GM18907 (cell line): ENCODE data around the gene TOP3A.
"Not testable (repeated sequence)": the region's sequence is repeated elsewhere in the genome, so short reads cannot be mapped to it uniquely, and the experiment has no call there.

Experiments used
- ATAC-seq: cut with Tn5 transposase; IDR thresholded peaks from one replicate; pipeline ENCODE4 v1.9.1; 2021; ENCODE audit warnings: mild to moderate bottlenecking, moderate library complexity; ENCODE audit not compliant: unreplicated experiment

The TOP3A gene

DNA sequence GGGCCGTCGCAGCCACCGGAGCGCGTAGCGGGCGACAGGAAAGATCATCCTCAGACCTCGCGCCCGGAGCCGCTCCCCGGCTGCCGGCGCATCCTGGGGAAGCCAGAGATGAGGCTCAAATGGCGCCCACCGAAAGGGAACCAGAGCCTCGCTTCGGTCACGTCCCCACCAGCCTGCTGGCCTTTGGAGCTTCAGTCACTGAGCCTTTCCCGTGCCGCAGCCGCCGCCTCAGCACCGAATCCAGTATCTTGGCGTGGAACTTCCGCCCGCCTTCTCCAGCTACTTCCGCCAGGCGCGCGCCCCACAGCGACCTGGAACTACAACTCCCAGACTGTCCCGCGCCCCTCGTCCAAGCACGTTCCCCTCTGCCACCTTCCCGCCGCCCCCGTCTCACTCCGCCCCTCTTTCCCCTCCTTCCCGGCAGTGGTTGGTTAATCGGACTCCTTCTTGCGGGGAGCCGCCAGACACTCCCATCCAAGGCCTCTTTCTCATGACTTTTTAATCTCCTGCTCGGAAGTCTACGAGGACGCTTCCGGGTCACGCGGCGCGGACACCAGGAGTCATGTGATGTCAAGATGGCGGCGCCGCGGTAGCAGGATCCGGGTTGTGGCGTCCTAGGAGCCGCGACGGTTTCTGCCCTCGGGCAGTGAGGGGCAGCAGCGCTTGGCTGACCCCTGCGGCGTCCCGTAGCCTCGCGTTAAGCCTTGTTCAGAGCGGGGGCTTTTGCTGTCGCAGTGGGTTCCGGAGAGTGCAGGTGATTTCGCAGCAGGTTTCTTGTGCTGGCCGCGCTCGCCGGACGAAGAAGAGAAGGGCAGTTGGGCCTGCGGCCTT lies at the start of gene TOP3A, which contains the start of gene SMCR8:
Gene TOP3A, minus strand, starts transcription at position 264 of the 831 bp plus-strand sequence. Its CDS starts 216 bp downstream, at position 48.
Gene SMCR8, plus strand, starts transcription at position 563 of the 831 bp plus-strand sequence. CDS start 497 bp downstream, outside the sequence.
- ATAC-seq, result peak; percentile 84

DNA sequence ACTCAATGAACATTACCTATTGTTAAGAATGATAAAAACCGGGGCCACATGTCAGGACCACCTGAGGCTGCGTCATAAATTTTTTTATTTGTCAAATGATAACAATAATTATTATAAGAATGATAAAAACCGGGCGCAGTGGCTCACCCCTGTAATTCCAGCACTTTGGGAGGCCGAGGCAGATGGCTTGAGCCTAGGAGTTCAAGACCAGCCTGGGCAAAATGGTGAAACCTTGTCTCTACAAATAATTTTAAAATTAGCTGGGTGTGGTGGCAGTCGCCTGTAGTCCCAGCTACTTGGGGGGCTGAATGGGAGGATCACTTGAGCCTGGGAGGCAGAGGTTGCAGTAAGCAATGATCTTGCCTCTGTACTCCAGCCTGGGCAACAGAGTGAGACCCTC lies 49.4 kb upstream of the TOP3A start:
- ATAC-seq, result no peak

- ATAC-seq, result peak; percentile 95
Observed at GRCh38 chr17:18363101-18364049, 48.6 kb upstream of the TOP3A start, which contains the start of gene SHMT1. Gene SHMT1 (minus strand): TSS chr17:18363550. CDS start chr17:18355981, 7,569 bp downstream.

DNA sequence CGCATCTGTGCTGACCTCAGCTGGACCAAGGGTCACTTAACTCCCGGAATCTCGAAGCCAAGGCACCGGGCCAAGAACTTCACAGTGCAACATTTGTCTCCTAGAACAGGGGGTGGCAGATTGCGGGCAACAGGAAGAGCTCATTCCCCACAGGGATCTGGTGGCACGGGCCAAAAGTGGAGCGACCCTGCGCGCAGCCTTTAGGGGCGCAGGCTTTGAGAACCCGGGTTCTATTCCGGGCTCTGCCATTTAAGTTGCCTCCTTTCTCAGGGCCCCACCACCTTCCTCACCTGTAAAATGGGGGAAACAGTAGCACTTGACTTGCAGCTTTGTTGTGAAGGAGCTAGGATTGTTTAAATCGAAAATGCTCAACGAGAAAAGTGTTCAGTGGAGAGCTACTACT lies 47.9 kb upstream of the TOP3A start:
- ATAC-seq, result peak; percentile 9

DNA sequence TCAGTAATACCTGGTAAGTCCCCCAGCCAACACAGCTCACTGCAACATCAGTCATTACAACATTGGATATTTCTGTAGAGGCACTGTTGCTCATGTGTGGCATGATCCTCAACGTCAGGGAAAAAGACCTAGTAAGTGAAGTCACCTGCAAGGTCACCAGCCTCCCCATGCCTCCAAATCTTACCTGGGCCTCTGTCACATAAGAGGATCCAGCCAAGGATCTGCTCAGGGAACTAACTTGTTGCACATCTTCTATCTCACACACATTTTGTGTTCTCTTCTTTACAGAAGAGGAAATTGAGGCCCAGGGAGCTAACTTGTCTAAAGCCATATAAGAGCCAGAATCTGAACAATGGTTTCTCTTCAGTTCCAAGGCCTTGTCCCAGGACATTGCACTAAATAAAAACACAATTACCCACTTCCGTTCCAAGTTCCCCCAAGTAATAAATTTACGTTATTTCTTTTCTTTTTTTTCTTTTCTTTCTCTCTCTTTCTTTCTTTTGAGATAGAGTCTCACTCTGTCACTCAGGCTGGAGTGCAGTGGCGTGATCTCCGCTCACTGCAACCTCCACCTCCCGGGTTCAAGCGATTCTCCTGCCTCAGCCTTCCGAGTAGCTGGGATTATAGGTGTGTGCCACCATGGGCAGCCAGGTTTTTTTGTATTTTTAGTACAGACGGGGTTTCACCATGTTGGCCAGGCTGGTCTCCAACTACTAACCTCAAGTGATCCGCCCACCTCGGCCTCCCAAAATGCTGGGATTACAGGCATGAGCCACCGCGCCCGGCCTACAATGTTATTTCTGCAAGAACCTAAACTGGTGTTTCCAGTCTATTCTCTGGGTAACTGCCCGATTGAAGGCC lies 47.3 kb upstream of the TOP3A start:
- no peak for ATAC-seq

GRCh38 chr17:18360518-18360917 lies 45.7 kb upstream of the TOP3A start:
- no peak for ATAC-seq

DNA sequence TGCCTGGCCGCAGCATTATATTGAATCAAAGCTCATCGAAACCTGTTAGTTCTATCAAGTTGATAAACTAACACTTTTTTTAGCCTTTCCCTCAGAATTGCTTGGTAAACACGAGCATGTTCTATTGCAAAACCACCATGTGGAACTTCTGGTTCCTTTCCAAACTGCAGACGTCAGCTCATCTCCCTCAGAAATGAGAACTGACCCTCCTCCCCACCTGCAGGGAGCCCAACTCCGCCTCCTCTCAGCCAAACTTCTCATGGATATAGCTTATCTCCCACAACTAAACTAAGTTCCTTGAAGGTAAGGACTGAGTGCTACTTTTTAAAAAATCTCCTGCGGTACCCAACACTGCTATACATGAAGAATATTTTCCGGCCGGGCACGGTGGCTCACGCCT lies 41.8 kb upstream of the TOP3A start:
- no peak for ATAC-seq

DNA sequence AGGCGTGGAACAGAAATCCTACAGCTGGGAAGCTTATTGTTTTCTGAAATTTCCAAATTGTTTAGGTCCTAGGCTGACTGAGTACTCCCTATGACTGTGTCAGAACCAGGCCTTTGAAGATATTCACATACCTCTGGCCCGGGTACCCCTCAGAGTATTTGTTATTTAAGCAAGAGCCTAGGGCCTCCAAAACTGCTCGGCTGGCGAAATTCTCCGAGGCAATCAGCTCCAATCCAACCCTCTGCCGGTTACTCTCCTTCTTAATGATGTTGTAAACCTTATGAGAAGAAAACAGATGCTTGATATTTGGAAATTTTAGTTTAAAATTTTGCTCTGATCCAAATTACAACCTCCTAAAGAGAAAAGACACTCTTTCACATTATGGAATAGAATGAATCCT lies 38.7 kb upstream of the TOP3A start:
- no peak for ATAC-seq

GRCh38 chr17:18344021-18344420 lies 29.2 kb upstream of the TOP3A start:
- ATAC-seq, result no peak

GRCh38 chr17:18339933-18340332 lies 25.1 kb upstream of the TOP3A start:
- ATAC-seq, result no peak

DNA sequence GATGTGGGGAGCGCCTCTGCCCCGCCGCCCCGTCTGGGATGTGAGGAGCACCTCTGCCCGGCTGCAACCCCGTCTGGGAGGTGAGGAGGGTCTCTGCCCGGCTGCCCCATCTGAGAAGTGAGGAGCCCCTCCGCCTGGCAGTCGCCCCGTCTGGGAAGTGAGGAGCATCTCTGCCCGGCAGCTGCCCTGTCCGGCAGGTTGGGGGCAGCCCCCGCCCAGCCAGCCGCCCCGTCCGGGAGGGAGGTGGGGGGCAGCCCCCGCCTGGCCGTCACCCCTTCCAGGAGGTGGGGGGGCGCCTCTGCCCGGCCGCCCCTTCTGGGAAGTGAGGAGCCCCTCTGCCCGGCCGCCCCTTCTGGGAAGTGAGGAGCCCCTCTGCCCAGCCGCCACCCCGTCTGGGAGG lies 23.4 kb upstream of the TOP3A start:
- not testable (repeated sequence) for ATAC-seq

DNA sequence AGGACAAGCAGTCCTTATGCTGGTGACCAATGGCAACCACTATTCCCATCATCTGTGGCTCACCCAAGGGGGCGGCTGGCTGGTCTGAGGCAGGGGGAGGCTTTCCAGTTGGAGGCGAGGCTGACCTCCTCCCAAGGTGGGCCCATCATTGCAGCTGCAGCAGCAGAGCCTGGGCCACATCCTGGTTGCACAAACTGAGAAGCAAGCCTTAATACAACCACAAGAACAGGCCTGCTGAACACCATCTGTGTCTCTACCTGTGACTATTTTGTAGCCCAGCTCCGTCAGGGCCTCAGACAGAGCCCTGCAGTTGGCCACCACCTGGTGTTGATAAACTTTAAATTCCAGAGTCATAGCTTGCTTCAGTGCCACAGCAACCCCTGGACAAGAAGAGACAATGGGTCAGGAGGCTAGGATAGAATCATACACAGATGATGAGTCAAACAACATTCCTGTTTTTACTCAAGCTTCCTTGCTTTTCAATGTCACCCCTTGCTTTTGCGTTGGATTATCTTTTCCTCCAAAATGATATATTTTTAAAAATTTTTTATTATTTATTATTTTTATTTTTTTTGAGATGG lies 18.2 kb upstream of the TOP3A start:
- no peak for ATAC-seq

GRCh38 chr17:18331879-18332278 lies 17.1 kb upstream of the TOP3A start:
- ATAC-seq, result no peak

- ATAC-seq, result no peak
Observed at GRCh38 chr17:18328643-18329204, 13.9 kb upstream of the TOP3A start.

DNA sequence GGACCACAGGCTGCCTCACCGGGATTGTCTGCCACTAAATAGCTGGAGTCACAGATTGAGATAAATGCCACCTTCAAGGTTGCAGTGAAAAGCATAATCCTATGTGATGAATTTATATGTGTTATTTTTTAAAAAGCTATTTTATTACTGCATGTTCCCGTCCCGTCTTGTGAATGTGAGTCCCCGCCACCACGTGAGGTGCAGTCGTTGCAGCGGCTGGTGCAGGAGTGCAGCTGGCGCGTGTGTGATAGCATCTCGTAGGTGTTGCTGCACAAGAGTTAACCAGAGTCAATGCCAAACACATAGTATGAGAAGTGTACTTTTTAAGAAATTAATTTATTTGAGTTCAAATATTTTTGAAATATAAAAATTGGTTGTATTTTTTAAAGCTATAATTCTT lies 12.8 kb upstream of the TOP3A start:
- ATAC-seq, result no peak

GRCh38 chr17:18327093-18327492 lies 12.3 kb upstream of the TOP3A start:
- ATAC-seq, result no peak

DNA sequence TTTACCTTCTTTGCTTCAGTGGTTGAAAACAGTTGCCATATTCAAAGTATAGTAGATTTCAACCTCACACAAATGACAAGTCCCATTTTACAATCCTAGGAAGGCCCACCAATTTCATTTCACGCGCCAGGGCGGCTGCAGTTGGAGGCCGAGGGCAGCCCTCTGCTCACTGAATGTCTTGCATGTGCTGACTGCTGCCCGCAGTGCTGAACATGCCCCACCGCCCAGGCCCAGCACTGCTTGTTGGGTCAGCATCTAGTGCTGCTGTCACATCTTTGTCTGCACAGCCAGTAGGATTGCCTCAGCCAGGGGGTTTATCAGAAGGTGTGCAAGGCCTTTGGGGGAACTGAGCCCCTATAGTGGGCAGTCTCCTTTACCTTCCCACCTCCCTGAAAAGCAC lies 11.8 kb upstream of the TOP3A start:
- no peak for ATAC-seq

DNA sequence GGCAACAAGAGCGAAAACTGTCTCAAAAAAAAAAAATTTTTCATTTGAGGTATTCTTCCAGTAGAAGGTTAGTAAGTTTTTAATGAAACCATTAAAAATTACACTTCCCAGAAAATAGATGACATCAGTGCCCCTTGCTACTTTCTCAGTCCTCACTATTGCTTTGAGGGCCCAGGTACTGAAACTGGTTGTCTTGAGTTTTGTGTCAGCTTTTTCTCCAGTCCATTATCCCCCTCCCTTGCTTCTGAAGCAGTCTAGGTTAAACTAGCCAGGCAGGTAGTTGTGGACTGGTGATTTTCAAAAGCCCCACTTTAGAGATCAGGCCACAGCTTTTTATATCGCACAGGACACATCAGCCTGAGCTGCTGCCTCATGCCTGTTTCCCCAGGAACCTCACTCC lies 11.2 kb upstream of the TOP3A start:
- no peak for ATAC-seq

DNA sequence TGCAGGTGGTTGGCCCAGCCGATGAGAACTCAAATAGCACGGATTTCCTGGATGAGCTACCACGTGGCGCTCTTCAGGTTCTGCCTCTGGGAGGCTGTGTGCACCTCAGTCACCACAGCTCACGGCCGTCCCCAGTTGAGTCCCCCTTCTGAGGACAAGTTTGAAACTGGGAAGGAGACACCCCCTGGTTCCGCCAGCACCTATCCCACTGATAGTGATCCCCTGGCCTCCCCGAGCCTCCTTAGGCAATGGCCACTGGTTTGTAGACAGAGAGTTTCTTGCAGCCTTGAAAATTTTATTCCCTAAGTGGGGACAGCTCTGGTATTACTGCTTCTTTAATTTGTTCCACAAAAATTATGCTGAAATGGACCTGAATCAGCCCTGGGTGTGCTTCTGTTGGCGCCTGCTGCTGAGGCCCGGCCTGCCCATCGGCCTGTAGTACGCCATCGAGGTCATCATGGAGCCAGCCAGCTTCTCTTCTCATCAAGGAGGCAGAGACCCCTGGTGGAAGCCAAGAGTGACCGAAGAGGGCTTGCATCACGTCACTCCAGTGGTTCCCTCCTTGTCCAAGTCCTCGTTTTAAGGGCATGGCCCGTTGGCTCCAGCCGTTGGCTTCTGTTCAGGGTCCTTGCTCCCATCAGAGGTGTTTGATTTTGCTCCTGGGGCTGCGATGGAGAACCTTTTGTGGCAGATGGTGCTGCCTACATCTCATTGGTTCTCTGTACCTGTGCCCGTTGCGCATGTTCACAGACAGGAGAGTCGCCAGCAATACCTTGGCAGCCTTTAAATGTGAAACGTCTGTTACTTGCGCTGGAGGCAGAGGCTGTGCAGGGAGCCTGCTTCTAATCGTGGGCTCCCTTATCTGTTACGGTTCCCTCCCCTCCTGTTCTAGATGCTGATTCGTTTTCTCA lies 9.6 kb upstream of the TOP3A start:
- ATAC-seq, result no peak
